Measurements from ENCODE around the gene MRPL14.

The MRPL14 gene

DNA sequence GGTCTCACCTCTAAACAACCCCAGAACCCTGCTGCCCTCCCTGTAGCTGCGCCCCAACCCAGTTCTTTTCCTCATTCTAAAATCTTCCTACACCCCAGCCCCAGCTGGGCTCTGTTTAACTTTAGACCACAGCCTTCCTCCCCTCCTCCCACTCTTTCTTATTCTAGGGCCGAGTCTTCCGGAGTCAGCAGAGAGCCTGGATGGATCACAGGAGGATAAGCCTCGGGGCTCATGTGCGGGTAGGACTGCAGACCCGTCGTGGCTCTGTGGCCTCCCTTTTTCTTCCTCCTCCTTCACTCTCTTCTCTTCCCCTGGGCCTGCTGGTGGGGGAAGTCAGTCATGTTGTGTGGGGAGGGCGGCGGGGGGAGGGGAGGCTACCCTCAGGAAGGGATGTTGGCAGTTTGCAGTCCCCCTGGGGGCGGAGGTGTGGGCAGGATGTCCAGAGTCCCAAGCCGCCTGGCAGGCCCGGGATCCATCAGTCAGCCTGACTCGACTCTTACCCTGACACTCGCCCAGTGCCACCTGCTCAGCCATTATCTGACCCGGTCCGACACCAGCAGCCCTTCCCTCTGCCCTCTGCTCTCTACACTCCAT lies 39.4 kb upstream of the MRPL14 start:
- peaks cover 0 to 7% (median 0%) of the 10 kb centered on the region in 11 experiments; a peak in 2 of 22 replicates for H3K27me3 ChIP-seq
- peak overlapping the region in 4 of 10 experiments; percentile 14 to 29 (median 23); a peak in 5 of 20 replicates for H3K4me3 ChIP-seq
- H3K36me3 ChIP-seq: no peaks in the 10 kb centered on the region
- H3K4me1 ChIP-seq: peaks cover 15 to 71% (median 51%) of the 10 kb centered on the region in 10 experiments
- H3K9me3 ChIP-seq (replicated peaks in 1 of 11): no peaks in the 10 kb centered on the region
- H3K9ac ChIP-seq: peak overlapping the region; percentile 8 to 74 (median 58); a peak in 18 of 22 replicates
- TF ChIP-seq Cebpa-rat (IDR thresholded peaks at IDR 0.05): no peak
- no peaks in the 10 kb centered on the region for H4K20me1 ChIP-seq
- peak overlapping the region; percentile 57 to 97 (median 85) for H3K4me2 ChIP-seq
- peak overlapping the region in 10 of 11 experiments; percentile 29 to 79 (median 66); a peak in 20 of 22 replicates for H3K27ac ChIP-seq

DNA sequence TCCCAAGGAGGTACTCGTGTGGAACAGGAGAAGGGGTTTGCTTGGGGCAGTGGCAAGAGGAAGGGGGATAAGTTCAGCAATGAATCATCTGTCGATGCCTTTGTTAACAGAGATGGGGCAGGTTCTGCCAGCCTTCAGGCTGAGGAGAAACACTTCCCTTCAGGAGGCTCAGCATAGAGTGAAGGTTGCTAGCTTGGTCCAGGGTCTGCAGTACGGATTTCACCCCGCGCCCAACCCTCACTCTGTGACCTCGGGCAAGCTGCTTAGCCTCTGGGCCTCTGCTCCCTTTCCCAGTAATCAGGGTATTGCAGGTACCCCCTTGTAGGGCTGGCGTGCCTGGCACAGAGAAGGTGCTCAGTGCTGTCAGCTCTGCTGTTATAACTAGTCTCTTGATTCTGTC lies 38.9 kb upstream of the MRPL14 start:
- Histone ChIP-seq H3K27ac (peak overlapping the region in 10 of 11 experiments; percentile 29 to 79 (median 66); a peak in 20 of 22 replicates), H4K20me1 (no peaks in the 10 kb centered on the region), H3K9ac (peak overlapping the region; percentile 8 to 74 (median 58); a peak in 18 of 22 replicates), H3K4me1 (peaks cover 15 to 77% (median 57%) of the 10 kb centered on the region in 10 experiments), H3K4me3 (peak overlapping the region in 3 of 10 experiments; percentile 14 to 29 (median 23); a peak in 3 of 20 replicates), H3K36me3 (no peaks in the 10 kb centered on the region), H3K9me3 (replicated peaks in 1 of 11) (no peaks in the 10 kb centered on the region), H3K27me3 (peaks cover 0 to 5% (median 0%) of the 10 kb centered on the region in 11 experiments; a peak in 2 of 22 replicates), H3K4me2 (peak overlapping the region; percentile 57 to 97 (median 85))
- TF ChIP-seq Cebpa-rat (IDR thresholded peaks at IDR 0.05): no peak

DNA sequence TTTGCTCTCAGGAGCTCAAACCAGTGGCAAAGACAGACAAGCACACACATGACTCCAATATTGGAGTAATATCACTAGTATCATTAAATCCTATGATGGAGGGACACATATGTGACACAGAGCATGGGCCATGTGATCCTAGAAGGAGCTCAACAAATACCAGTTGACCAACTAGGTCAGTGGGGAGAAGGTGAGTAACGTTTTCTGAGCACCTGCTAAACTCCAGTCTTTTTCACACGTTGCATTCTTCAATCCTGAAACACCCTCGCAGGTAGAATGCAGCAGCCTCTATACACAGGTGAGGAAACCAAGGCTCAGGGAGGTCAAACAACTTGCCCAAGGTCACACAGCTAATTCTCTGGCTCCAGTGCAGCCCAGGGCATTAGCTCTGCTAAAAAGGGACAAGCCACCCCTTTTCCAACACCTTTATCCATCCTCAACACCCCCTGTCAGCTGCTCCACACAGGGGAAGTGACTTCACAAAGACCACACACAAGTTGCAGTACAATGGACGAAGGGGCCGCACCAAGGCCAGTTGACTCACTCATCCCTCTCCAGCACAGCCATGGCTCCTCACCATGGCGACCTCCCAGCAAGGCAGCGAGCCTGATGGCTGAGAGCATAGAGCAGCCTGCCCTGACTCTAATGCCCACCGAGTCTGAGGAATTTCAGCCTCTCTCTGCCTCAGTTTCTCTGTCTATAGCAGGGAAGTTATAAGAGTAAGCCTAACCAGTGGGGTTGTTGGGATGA lies 35.8 kb upstream of the MRPL14 start:
- Histone ChIP-seq H3K4me3 (no peak overlapping the region), H3K36me3 (no peaks in the 10 kb centered on the region), H3K4me2 (peak overlapping the region in 9 of 11 experiments; percentile 25 to 91 (median 76); a peak in 16 of 22 replicates), H4K20me1 (no peaks in the 10 kb centered on the region), H3K4me1 (peaks cover 15 to 75% (median 66%) of the 10 kb centered on the region in 10 experiments), H3K9me3 (replicated peaks in 1 of 11) (no peaks in the 10 kb centered on the region), H3K27me3 (no peaks in the 10 kb centered on the region), H3K9ac (no peak overlapping the region), H3K27ac (no peak overlapping the region)
- no peak for TF ChIP-seq Cebpa-rat (IDR thresholded peaks at IDR 0.05)

DNA sequence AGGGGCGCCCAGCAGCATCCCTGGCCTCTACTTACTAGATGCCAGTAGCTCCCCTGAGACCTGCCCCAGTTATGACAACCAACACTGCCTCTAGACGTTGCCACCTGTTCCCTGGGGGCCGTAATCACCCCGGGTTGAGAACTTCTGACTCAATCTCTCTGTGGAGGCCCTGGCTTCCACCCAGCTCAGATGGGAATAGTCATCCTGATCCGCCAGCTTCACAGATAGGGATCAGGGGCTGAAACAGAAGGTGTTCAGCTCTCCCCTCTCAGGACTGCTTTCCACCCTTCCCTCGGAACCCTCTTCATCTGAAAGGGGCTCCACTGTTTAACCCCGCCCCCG lies 34.7 kb upstream of the MRPL14 start:
- Histone ChIP-seq H3K27ac (peak overlapping the region in 2 of 11 experiments; percentile 2 to 26; a peak in 1 of 22 replicates), H3K4me2 (peak overlapping the region in 10 of 11 experiments; percentile 8 to 91 (median 76); a peak in 18 of 22 replicates), H4K20me1 (no peaks in the 10 kb centered on the region), H3K4me1 (peaks cover 15 to 71% (median 62%) of the 10 kb centered on the region in 10 experiments), H3K27me3 (no peaks in the 10 kb centered on the region), H3K9me3 (replicated peaks in 1 of 11) (no peaks in the 10 kb centered on the region), H3K36me3 (no peaks in the 10 kb centered on the region), H3K4me3 (no peak overlapping the region), H3K9ac (0 out of 22 replicates have a peak overlapping the region, but pooled peaks of 1 of the 11 experiments have one; percentile 12)
- no peak for TF ChIP-seq Cebpa-rat (IDR thresholded peaks at IDR 0.05)

DNA sequence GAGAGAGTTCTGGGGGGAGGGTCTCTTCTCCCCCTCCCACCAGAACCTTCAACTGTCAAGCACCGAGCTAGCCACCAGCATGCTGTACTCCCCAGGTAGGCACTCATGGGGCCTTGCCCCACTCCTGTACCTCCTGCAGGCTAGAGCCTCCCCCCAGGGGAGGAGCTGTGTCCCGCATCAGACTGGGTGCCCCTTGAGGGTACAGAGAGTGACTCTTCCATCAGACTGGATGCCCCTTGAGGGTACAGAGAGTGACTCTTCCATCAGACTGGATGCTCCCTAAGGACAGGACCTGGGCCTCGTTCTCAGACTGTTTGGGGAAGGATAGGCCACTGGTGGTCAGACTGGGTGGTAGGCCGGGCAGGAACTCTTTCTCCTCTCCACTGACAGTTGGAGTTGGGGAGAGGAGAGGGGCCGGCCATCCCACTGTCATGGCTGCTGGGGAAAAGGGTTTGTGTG lies 31.5 kb upstream of the MRPL14 start, which contains the start of gene CAPN11:
Gene CAPN11 (plus strand): TSS at position 51 of the 459 bp plus-strand sequence. CDS start 29 bp downstream, at position 80.
- Histone ChIP-seq H3K9me3 (replicated peaks in 1 of 11) (no peaks in the 10 kb centered on the region), H3K36me3 (0 out of 22 replicates have a peak, but pooled peaks cover 0 to under 1% (median 0%) of the 10 kb centered on the region in 11 experiments), H3K9ac (no peak within 1 kb of the TSS), H3K4me1 (peaks cover 30 to 73% (median 55%) of the 10 kb centered on the region in 10 experiments), H3K27ac (no peak within 1 kb of the TSS), H3K27me3 (no peaks in the 10 kb centered on the region), H4K20me1 (peaks cover 0 to 7% (median 0%) of the 10 kb centered on the region in 11 experiments; a peak in 2 of 22 replicates), H3K4me2 (no peak within 1 kb of the TSS), H3K4me3 (no peak within 1 kb of the TSS)
- TF ChIP-seq Cebpa-rat (IDR thresholded peaks at IDR 0.05): no peak

DNA sequence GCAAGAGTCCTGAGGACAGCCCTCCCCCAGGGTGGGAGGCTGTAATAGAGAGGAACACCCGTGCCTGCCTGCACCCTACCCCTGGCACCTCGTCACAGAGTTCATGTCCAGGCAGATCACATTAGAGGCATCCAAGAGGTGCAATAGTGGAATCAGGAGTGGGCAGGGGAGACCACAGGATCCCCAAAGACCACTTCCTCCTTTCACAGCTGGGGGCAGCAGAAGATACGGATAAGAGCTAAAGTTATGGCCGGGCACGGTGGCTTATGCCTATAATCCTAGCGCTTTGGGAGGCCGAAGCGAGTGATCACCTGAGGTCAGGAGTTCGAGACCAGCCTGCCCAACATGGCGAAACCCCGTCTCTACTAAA lies 29.9 kb upstream of the MRPL14 start:
- Histone ChIP-seq H3K27me3 (no peaks in the 10 kb centered on the region), H3K27ac (no peak overlapping the region), H3K9ac (no peak overlapping the region), H4K20me1 (peaks cover 0 to 19% (median 0%) of the 10 kb centered on the region in 11 experiments; a peak in 3 of 22 replicates), H3K9me3 (replicated peaks in 1 of 11) (no peaks in the 10 kb centered on the region), H3K4me3 (no peak overlapping the region), H3K36me3 (peaks cover 0 to 9% (median 0%) of the 10 kb centered on the region in 11 experiments; a peak in 4 of 22 replicates), H3K4me1 (peaks cover 30 to 60% (median 44%) of the 10 kb centered on the region in 10 experiments), H3K4me2 (peak overlapping the region in 1 of 11 experiments; percentile 38; a peak in 3 of 22 replicates)
- no peak for TF ChIP-seq Cebpa-rat (IDR thresholded peaks at IDR 0.05)

DNA sequence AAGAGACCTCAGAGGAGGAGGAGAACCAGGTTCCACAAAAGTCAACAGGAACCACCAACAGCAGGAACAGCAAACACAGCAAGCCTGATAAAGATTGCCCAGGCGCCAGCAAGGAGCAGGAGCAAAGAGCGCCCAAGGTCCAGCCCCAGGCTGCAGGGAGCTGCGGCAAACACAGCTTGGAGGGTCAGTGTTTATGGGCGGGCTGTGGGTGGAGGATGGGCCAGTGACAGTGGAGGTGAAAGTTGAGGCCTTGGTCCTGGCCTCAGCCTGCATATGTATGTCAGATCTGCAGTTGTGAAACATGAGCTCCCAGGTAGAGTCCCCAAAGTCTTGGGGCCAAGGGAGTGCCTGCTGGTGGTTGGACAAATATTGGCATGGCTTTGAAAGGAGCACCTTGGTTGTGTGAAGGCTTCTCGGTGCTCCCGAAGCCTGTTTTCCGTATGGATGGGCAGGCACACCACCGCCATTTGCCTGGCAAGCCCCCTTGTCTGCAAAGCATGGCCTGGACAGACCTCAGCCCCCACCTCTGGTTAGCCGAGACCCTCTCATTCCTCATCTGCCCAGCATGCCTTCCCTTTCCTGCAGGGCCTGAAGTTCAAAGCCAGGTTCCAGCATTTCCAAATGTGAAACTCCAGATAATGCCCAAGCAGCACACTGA lies 29.4 kb upstream of the MRPL14 start:
- TF ChIP-seq Cebpa-rat (IDR thresholded peaks at IDR 0.05): no peak
- no peaks in the 10 kb centered on the region for H3K9me3 ChIP-seq (replicated peaks in 1 of 11)
- H3K9ac ChIP-seq: no peak overlapping the region
- peak overlapping the region in 3 of 11 experiments; percentile 5 to 50 (median 38); a peak in 5 of 22 replicates for H3K4me2 ChIP-seq
- peaks cover 30 to 57% (median 41%) of the 10 kb centered on the region in 10 experiments for H3K4me1 ChIP-seq
- no peak overlapping the region for H3K4me3 ChIP-seq
- peaks cover 0 to 24% (median under 1%) of the 10 kb centered on the region in 11 experiments; a peak in 8 of 22 replicates for H4K20me1 ChIP-seq
- H3K36me3 ChIP-seq: peaks cover 0 to 9% (median 0%) of the 10 kb centered on the region in 11 experiments; a peak in 4 of 22 replicates
- H3K27ac ChIP-seq: no peak overlapping the region
- H3K27me3 ChIP-seq: no peaks in the 10 kb centered on the region

DNA sequence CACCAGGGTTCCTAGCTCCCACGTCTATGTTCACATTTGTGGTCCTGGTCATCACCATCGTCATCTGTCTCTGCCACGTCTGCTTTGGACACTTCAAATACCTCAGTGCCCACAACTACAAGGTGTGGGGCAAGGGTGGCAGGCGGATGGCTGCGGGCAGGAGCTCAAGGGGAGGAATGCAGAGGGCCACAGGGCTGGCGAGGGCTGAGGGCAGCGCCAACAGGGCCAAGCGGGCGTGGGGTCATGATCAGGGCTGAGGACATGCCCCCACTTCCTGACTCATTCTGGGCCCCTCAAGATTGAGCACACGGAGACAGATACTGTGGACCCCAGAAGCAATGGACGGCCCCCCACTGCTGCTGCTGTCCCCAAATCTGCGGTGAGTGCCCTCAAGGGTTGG lies 26.8 kb upstream of the MRPL14 start:
- Histone ChIP-seq H4K20me1 (peaks cover 0 to 42% (median 13%) of the 10 kb centered on the region in 11 experiments; a peak in 14 of 22 replicates), H3K27ac (no peak overlapping the region), H3K4me1 (peaks cover 30 to 64% (median 48%) of the 10 kb centered on the region in 10 experiments), H3K4me2 (peak overlapping the region in 10 of 11 experiments; percentile 49 to 71 (median 62); a peak in 15 of 22 replicates), H3K9ac (peak overlapping the region in 2 of 11 experiments; percentile 18 to 19; a peak in 1 of 22 replicates), H3K36me3 (peaks cover 0 to 22% (median 7%) of the 10 kb centered on the region in 11 experiments; a peak in 16 of 22 replicates), H3K27me3 (no peaks in the 10 kb centered on the region), H3K4me3 (no peak overlapping the region), H3K9me3 (replicated peaks in 1 of 11) (no peaks in the 10 kb centered on the region)
- TF ChIP-seq Cebpa-rat (IDR thresholded peaks at IDR 0.05): no peak
